ENCODE data around the gene OGDH.

- TF ChIP-seq HIVEP1 (CRISPR knock-in tag; IDR thresholded peaks at IDR 0.05) (no peak), POLR2A (IDR thresholded peaks at IDR 0.05; ENCODE audit: insufficient read depth in 1 of 2, low read depth in 2 of 2, low read length in 2 of 2) (no peak), NR3C1 (CRISPR knock-in tag; IDR thresholded peaks at IDR 0.05) (no peak), NFKBIZ (CRISPR knock-in tag; IDR thresholded peaks at IDR 0.05) (no peak), THRA (CRISPR knock-in tag; IDR thresholded peaks at IDR 0.05; ENCODE audit: borderline replicate concordance) (no peak), STAT6 (CRISPR knock-in tag; IDR thresholded peaks at IDR 0.05; ENCODE audit: borderline replicate concordance) (no peak), ZNF274 (CRISPR knock-in tag; IDR thresholded peaks at IDR 0.05) (no peak)
- TF ChIP-seq, protein P1, sequence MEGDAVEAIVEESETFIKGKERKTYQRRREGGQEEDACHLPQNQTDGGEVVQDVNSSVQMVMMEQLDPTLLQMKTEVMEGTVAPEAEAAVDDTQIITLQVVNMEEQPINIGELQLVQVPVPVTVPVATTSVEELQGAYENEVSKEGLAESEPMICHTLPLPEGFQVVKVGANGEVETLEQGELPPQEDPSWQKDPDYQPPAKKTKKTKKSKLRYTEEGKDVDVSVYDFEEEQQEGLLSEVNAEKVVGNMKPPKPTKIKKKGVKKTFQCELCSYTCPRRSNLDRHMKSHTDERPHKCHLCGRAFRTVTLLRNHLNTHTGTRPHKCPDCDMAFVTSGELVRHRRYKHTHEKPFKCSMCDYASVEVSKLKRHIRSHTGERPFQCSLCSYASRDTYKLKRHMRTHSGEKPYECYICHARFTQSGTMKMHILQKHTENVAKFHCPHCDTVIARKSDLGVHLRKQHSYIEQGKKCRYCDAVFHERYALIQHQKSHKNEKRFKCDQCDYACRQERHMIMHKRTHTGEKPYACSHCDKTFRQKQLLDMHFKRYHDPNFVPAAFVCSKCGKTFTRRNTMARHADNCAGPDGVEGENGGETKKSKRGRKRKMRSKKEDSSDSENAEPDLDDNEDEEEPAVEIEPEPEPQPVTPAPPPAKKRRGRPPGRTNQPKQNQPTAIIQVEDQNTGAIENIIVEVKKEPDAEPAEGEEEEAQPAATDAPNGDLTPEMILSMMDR (CRISPR knock-in tag; IDR thresholded peaks at IDR 0.05), result no peak
Observed at GRCh38 chr7:44567884-44568283, 38.5 kb upstream of the OGDH start.
